ENCODE measurements around the gene RPTOR. TPM values are rescaled to one million over a fixed set of nuclear protein-coding genes. Genes with fewer than 3 reads are reported as not detected.

RPTOR gene
- total RNA-seq, 1 experiment from 2014 or later = 25.1 TPM

DNA sequence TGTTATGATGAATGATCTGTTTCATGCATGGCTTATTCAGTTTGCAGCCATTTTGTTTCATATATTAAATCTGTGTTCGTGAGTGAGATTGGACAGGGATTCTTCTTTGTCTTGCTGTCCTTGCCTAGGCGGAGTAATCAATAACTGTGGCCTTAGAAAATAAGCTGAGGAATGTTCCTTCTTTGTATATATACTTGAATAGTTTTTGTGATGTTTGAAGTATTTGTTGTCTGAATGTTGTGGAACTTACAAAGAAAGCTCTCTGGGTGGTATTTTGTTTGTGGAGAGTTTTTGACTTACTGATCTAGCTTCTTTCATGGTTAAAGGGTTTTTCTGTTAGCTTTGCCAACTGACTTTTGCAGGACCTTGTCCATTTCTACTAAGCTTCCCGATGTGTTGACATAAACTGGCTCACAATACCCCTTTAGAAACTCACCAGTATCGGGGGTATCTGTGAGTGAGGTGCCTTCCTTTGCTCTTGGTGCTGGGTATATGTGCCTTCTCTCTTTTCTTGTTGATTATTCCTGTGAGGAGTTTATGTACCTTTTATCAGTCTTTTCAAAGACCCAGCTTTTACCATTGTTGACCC, 166.2 kb downstream of the RPTOR start:
- WGBS (ENCODE audit: extremely low coverage, insufficient read length, low lambda C conversion rate) = no CpG with 5 or more reads among the region's 4 CpGs
- no peaks in the 10 kb centered on the region; the same call in 1 of the 2 replicates for H3K79me2 ChIP-seq (ENCODE audit: insufficient read depth, low read length)
- no peak overlapping the region for H3K27ac ChIP-seq (ENCODE audit: insufficient read length, low read depth, low read length)
- H4K8ac ChIP-seq (replicated peaks; ENCODE audit: insufficient read length, low read depth, low read length) = no peak overlapping the region
- no peak overlapping the region for H2BK120ac ChIP-seq (ENCODE audit: low read depth, low read length, poor library complexity, severe bottlenecking)
- H2BK12ac ChIP-seq (ENCODE audit: insufficient read length, low read depth, low read length) = no peak overlapping the region
- no peak overlapping the region for H3K4me3 Mint-ChIP-seq
- no peaks in the 10 kb centered on the region for H3K27me3 ChIP-seq (ENCODE audit: insufficient read depth, low read length)
- H2AK5ac ChIP-seq (ENCODE audit: insufficient read length, low read length) = no peak overlapping the region
- H3K18ac ChIP-seq (ENCODE audit: insufficient read length, low read depth, low read length) = no peak overlapping the region
- H3K23ac ChIP-seq (ENCODE audit: insufficient read length, low read depth, low read length) = no peak overlapping the region
- no peaks in the 10 kb centered on the region for H3K9me3 ChIP-seq (ENCODE audit: control insufficient read depth, low read depth, low read length)
- H3K56ac ChIP-seq (ENCODE audit: insufficient read length, low read depth, low read length) = no peak overlapping the region
- no peak overlapping the region for H4K5ac ChIP-seq (ENCODE audit: insufficient read length, low read depth, low read length)
- TF ChIP-seq, protein P1, sequence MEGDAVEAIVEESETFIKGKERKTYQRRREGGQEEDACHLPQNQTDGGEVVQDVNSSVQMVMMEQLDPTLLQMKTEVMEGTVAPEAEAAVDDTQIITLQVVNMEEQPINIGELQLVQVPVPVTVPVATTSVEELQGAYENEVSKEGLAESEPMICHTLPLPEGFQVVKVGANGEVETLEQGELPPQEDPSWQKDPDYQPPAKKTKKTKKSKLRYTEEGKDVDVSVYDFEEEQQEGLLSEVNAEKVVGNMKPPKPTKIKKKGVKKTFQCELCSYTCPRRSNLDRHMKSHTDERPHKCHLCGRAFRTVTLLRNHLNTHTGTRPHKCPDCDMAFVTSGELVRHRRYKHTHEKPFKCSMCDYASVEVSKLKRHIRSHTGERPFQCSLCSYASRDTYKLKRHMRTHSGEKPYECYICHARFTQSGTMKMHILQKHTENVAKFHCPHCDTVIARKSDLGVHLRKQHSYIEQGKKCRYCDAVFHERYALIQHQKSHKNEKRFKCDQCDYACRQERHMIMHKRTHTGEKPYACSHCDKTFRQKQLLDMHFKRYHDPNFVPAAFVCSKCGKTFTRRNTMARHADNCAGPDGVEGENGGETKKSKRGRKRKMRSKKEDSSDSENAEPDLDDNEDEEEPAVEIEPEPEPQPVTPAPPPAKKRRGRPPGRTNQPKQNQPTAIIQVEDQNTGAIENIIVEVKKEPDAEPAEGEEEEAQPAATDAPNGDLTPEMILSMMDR (conservative IDR thresholded peaks at IDR 0.05) = no peak
- no peaks in the 10 kb centered on the region for H3K23me2 ChIP-seq (ENCODE audit: insufficient read length, low read depth, low read length, poor library complexity, severe bottlenecking)
- no peak overlapping the region for H3T11ph ChIP-seq (ENCODE audit: low read length)
- H3K4ac ChIP-seq (ENCODE audit: low read depth, low read length) = no peak overlapping the region
- no peak overlapping the region for H3K9ac ChIP-seq (ENCODE audit: extremely low read depth, insufficient read length, low read length)
- H2BK15ac ChIP-seq (ENCODE audit: low read depth, low read length) = no peak overlapping the region
- no peak overlapping the region for H4K91ac ChIP-seq (ENCODE audit: insufficient read length, low read depth, low read length)
- H2AFZ ChIP-seq (ENCODE audit: low read length) = no peak overlapping the region
- H3K9me3 Mint-ChIP-seq = no peaks in the 10 kb centered on the region
- no peaks in the 10 kb centered on the region for H4K20me1 ChIP-seq (ENCODE audit: control insufficient read depth, insufficient read depth, insufficient read length)
- no peaks in the 10 kb centered on the region; the same call in 1 of the 2 replicates for H3K4me1 ChIP-seq (ENCODE audit: insufficient read depth, low read length)
- no peak overlapping the region for H3K4me2 ChIP-seq (ENCODE audit: insufficient read depth, insufficient read length, low read length)
- no peaks in the 10 kb centered on the region for H3K79me1 ChIP-seq (ENCODE audit: insufficient read depth, low read depth, low read length, poor library complexity, severe bottlenecking)
- H3K14ac ChIP-seq (ENCODE audit: insufficient read depth, low read length) = no peak overlapping the region
- no peak overlapping the region for H2BK5ac ChIP-seq (ENCODE audit: insufficient read length, low read length)
- H3K36me3 Mint-ChIP-seq (ENCODE audit: insufficient read depth in 1 of 3, low read depth in 3 of 3) = peaks cover 0 to 8% (median 3%) of the 10 kb centered on the region in 3 experiments; a peak in 3 of 7 replicates
- H3K27me3 Mint-ChIP-seq (ENCODE audit: low read depth) = no peaks in the 10 kb centered on the region; the same call in 1 of the 2 replicates
- no peak overlapping the region for H2BK20ac ChIP-seq (ENCODE audit: low read depth, low read length, poor library complexity, severe bottlenecking)
- peak overlapping the region in 1 of 3 experiments; percentile 28; a peak in 3 of 7 replicates for H3K27ac Mint-ChIP-seq
- H3K4me1 Mint-ChIP-seq = peaks cover 28 to 32% of the 10 kb centered on the region in 2 experiments
- no peak for DNase-seq

Measured in H9 (cell line).